Psoas muscle (tissue), 8 donors: Measurements from ENCODE around the gene AHNAK2. TPM values are rescaled to one million over a fixed set of nuclear protein-coding genes. Genes with fewer than 3 reads are reported as not detected.

Experiments
- ATAC-seq, 4 donors: fragments of 200-7000 bp; cut with Tn5 transposase; one replicate each; pipeline ENCODE4 v1.9.1; 2020; ENCODE audit warnings: moderate library complexity in 3 of 4, mild to moderate bottlenecking in 2 of 4
- DNase-seq, 2 donors: peaks; one replicate each; pipeline ENCODE4 v3.0.0-alpha.2; 2020
- H3K27ac ChIP-seq: fragments of 200-600 bp; one replicate; pipeline ENCODE4 v1.8.0; 2022
- H3K27me3 ChIP-seq, 3 donors: fragments of 200-600 bp in 1 of 3; one replicate each; pipeline versions ENCODE4 v1.6.1 to v1.8.0; 2013 to 2022; ENCODE audit warnings: low read length in 2 of 3, mild to moderate bottlenecking in 2 of 3, moderate library complexity in 1 of 3; ENCODE audit not compliant: insufficient read depth in 3 of 3
- H3K36me3 ChIP-seq, 2 donors: fragments of 200-600 bp in 1 of 2; one replicate each; pipeline versions ENCODE4 v1.6.1 to v1.8.0; 2013 to 2022; ENCODE audit warnings: low read depth in 1 of 2, mild to moderate bottlenecking in 1 of 2, moderate library complexity in 1 of 2; ENCODE audit not compliant: insufficient read depth in 1 of 2
- H3K4me1 ChIP-seq: fragments of 200-600 bp; one replicate; pipeline ENCODE4 v1.8.0; 2022
- H3K4me3 ChIP-seq: fragments of 200-600 bp; one replicate; pipeline ENCODE4 v1.8.0; 2022; ENCODE audit warnings: mild to moderate bottlenecking
- H3K9me3 ChIP-seq: fragments of 200-600 bp; one replicate; pipeline ENCODE4 v1.8.0; 2022
- CTCF ChIP-seq: fragments of 200-600 bp; IDR thresholded peaks from one replicate; pipeline ENCODE4 v1.8.0; 2022; ENCODE audit warnings: antibody characterized with exemption
- WGBS, 3 donors: extraction: QIAGEN DNeasy Blood & Tissue Kit; methylation state at CpG; one replicate each; pipeline versions ENCODE4 v1.1.6 to v1.1.7; 2013; 5-methylcytosine and 5-hydroxymethylcytosine counted together
- intact Hi-C, 2 donors: fragments of 100-400 bp; cut with DNase I; formaldehyde crosslinking; loops; one replicate each; pipeline versions ENCODE4 v1.11.0 to v1.14.2; 2022
- polyA plus RNA-seq, 3 donors: library from polyadenylated mRNA; stranded (reverse); fragments of 200-250 nt; gene quantifications; one replicate each; pipeline ENCODE4 v1.2.3, GENCODE V29; 2013
- total RNA-seq, 4 donors: library from RNA; stranded (reverse); fragmentation: NEBNext Ultra II Directional in 2 of 4; extraction: Animal tissue kit (Norgen Biotek cat#: 25700) in 2 of 4; gene quantifications; one replicate each; pipeline versions ENCODE4 v1.2.1 to v1.2.4, GENCODE V29; 2021 to 2023
- donor health status: healthy with polysubstance abuse.
- donor health status: DM: no; HTN: no; CAD: no; lungs with moderate emphysema.
- donor health status: Bipolar disorder and iron deficiency.
- donor health status: healthy.
- donor health status: DM: yes; HTN: yes; CAD: no.
- donor health status: DM: no; HTN: no; CAD: no.
- donor health status: DM: no; HTN: no; CAD: no.
- donor health status: DM: yes; HTN: yes; CAD: no.

Gene AHNAK2
- total and polyA plus RNA-seq, 7 donors, result 0.69 to 4.7 (median 2.0) TPM

- DNase-seq (peak in 1 of 2 donors; percentile 54), ATAC-seq (peak in 1 of 4 donors; percentile 12)
- Histone ChIP-seq H3K36me3 (no peaks in the 10 kb centered on the region), H3K9me3 (no peaks in the 10 kb centered on the region), H3K4me1 (peaks cover 27% of the 10 kb centered on the region), H3K27ac (peak overlapping the region; percentile 39), H3K4me3 (no peak overlapping the region), H3K27me3 (peaks cover 0 to 4% (median 0%) of the 10 kb centered on the region in 3 donors)
- 81 to 91% (median 85%) methylated on average over 22 of the region's 22 CpGs for WGBS, 3 donors
- intact Hi-C loops, result loop anchor here in 1 of 2 donors (2.0 kb wide), 1 partner anchor 40 kb away; the partner anchor contains the start of gene CDCA4
- no peak for TF ChIP-seq CTCF
Measured at GRCh38 chr14:104980611-104981531, 2.7 kb upstream of the AHNAK2 start.

DNA sequence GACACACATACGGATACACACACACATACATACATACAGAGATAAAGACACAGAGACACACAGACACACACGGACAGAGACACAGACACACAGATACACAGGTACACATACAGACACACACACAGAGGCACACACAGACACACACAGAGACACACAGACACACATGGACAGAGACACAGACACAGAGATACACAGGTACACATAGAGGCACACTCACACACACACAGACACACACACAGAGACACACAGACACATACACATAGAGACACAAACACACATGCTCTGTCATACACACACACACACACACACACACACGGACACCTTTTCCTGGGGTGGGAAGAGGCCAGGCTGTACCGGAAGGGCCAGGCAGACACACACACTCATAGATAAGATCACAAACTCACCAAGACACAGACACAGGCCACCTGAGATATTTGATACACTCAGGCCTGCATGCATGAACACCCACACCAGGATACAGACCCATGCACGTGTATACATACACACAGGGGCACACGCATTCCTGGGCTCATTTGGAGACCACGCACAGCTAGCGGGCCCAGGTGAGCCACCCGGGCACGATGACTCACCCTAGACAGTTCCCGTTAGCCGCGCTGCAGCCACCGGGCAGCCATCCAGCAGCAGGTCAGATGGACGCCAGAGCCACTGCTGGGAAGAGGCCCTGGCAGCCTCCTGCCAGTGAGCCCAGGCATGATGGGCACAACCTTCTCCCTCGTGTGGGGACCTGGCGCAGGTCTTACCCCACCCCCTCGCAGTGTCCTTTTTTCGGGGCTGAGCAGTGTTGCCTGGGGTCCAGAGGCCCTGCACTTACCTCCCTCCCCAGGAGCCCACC is 1.8 kb upstream of the AHNAK2 start:
- intact Hi-C loops, result loop anchor here in 1 of 2 donors (2.0 kb wide), 1 partner anchor 41 kb away; the partner anchor contains the start of gene CDCA4
- no peaks in the 10 kb centered on the region for H3K9me3 ChIP-seq
- H3K4me1 ChIP-seq, result peaks cover 27% of the 10 kb centered on the region
- no peak for TF ChIP-seq CTCF
- ATAC-seq (peak; percentile 73 to 82 (median 78)), DNase-seq (peak; percentile 78 to 86)
- peaks cover 0 to 4% (median 0%) of the 10 kb centered on the region in 3 donors for H3K27me3 ChIP-seq
- no peaks in the 10 kb centered on the region for H3K36me3 ChIP-seq
- no peak overlapping the region for H3K4me3 ChIP-seq
- H3K27ac ChIP-seq, result peak overlapping the region; percentile 39
- WGBS, 3 donors, result 47 to 52% (median 47%) methylated on average over 19 of the region's 19 CpGs

DNA sequence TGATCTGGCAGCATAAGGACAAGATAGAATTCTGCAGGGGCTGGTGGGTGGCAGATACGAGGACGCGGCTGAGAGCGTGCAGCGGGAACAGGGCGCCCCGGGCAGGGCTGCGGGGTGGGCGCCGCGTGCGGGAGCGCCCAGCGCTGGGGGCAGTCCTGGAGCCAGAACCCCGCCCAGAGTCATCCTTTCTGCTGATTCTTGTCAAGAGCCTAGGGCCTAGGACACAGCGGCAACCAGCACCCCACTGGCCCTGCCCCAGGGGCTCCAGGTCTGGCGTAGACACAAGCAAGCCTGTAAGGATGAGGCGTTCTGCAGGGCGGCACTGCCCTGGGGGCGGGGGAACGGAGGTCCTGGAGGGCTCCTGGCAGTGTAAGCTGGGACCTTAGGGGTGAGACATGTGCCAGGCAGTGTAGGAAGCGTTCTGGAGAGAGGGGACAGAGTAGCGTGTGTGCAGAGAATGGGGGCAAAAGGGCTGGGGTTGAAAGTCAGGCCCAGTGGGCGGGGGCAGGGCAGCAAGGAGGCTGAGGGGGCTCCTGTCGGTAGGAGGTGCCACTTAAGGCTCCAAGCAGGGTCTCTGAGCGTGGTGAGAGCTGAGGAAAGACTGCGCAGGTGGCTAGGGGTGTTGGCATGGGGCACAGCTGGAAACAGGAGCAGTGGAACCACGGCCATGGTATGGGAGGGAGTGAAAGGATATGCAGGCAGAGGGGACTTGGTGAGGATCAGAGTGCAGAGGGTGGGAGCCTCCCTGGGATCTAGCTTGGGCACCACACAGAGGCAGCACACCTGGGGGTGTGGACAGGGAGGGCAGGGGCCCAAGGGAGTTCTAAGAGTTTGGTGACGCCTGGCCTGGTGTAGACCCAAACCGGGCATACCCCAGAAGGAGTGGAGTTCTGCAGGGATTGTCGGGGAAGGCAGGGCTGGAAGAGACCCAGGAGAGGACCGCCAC is 845 bp upstream of the AHNAK2 start:
- H3K4me3 ChIP-seq, result peak overlapping the region; percentile 69
- intact Hi-C loops, result no loop called here
- ATAC-seq (no peak), DNase-seq (peak in 1 of 2 donors; percentile 52)
- no peak overlapping the region for H3K27ac ChIP-seq
- H3K9me3 ChIP-seq, result no peaks in the 10 kb centered on the region
- peaks cover 0 to 4% (median 0%) of the 10 kb centered on the region in 3 donors for H3K27me3 ChIP-seq
- TF ChIP-seq CTCF, result no peak
- H3K36me3 ChIP-seq, result no peaks in the 10 kb centered on the region
- H3K4me1 ChIP-seq, result peaks cover 27% of the 10 kb centered on the region
- 65 to 67% (median 67%) methylated on average over 31 to 32 of the region's 32 CpGs for WGBS, 3 donors
